OCI-LY1 (cell line): ENCODE measurements around the gene DNAJC25.

Experiments used
- H2AFZ ChIP-seq: fragments of 200-600 bp; sonication (generic), shearing (Covaris generic); 2 replicates; pipeline ENCODE4 v1.6.0; 2014; ENCODE audit warnings: antibody characterized with exemption, mild to moderate bottlenecking, low read length
- H3F3A ChIP-seq: fragments of 200-600 bp; sonication (generic), shearing (Covaris generic); 2 replicates; pipeline ENCODE4 v1.6.0; 2014; ENCODE audit warnings: mild to moderate bottlenecking, antibody characterized with exemption, low read length, moderate library complexity; ENCODE audit not compliant: insufficient read depth
- H3K27ac ChIP-seq: fragments of 200-600 bp; sonication (generic); 2 replicates; pipeline ENCODE4 v1.5.1; 2014; ENCODE audit warnings: low read length, mixed run types, mild to moderate bottlenecking, low read depth; ENCODE audit not compliant: poor library complexity, severe bottlenecking
- H3K27me3 ChIP-seq: fragments of 200-600 bp; sonication (generic); 2 replicates; pipeline ENCODE4 v1.6.0; 2014; ENCODE audit warnings: antibody characterized with exemption, mild to moderate bottlenecking, low read length, moderate library complexity; ENCODE audit not compliant: insufficient read depth
- H3K36me3 ChIP-seq: fragments of 200-600 bp; sonication (generic); 2 replicates; pipeline ENCODE4 v1.6.1; 2014; ENCODE audit warnings: mild to moderate bottlenecking, antibody characterized with exemption, low read length, moderate library complexity, mixed read lengths; ENCODE audit not compliant: insufficient read depth
- H3K4me1 ChIP-seq: fragments of 200-600 bp; sonication (generic); 2 replicates; pipeline ENCODE4 v1.5.1; 2014; ENCODE audit warnings: mild to moderate bottlenecking, low read length, moderate library complexity; ENCODE audit not compliant: insufficient read depth, severe bottlenecking
- H3K4me2 ChIP-seq: fragments of 200-600 bp; sonication (generic), shearing (Covaris generic); 2 replicates; pipeline ENCODE4 v1.6.1; 2014; ENCODE audit warnings: low read length
- H3K4me3 ChIP-seq: fragments of 200-600 bp; sonication (generic); 2 replicates; pipeline ENCODE4 v1.5.1; 2014; ENCODE audit warnings: low read length, low read depth, mild to moderate bottlenecking, mixed read lengths; ENCODE audit not compliant: poor library complexity, severe bottlenecking
- H3K79me2 ChIP-seq: fragments of 200-600 bp; shearing (Covaris generic); 2 replicates; pipeline ENCODE4 v1.6.1; 2016; ENCODE audit warnings: mixed run types, low read length, mixed read lengths; ENCODE audit not compliant: insufficient read depth
- H3K9ac ChIP-seq: fragments of 200-600 bp; sonication (generic), shearing (Covaris generic); 2 replicates; pipeline ENCODE4 v1.6.1; 2014; ENCODE audit warnings: mild to moderate bottlenecking, low read length, mixed read lengths
- H3K9me2 ChIP-seq: fragments of 200-600 bp; sonication (generic), shearing (Covaris generic); 2 replicates; pipeline ENCODE4 v1.6.1; 2014; ENCODE audit warnings: low read depth, mild to moderate bottlenecking, low read length, mixed read lengths
- H3K9me3 ChIP-seq: fragments of 200-600 bp; shearing (Covaris generic); 2 replicates; pipeline ENCODE4 v1.6.1; 2014; ENCODE audit warnings: low read length, mixed read lengths
- H4K20me1 ChIP-seq: fragments of 200-600 bp; sonication (generic), shearing (Covaris generic); 2 replicates; pipeline ENCODE4 v1.6.0; 2016; ENCODE audit warnings: mild to moderate bottlenecking, low read length; ENCODE audit not compliant: insufficient read depth
- CTCF ChIP-seq: fragments of 200-600 bp; sonication (generic), shearing (Covaris generic); IDR thresholded peaks from 2 replicates; pipeline ENCODE4 v1.5.1; 2017; ENCODE audit warnings: mild to moderate bottlenecking, antibody characterized with exemption, low read length, moderate library complexity, mixed read lengths
- EZH2 ChIP-seq: fragments of 200-600 bp; sonication (generic), shearing (Covaris generic); IDR thresholded peaks from 2 replicates; pipeline ENCODE4 v1.8.0; 2017; ENCODE audit warnings: borderline replicate concordance, mixed run types, mild to moderate bottlenecking, antibody characterized with exemption, low read length, moderate library complexity, mixed read lengths

The DNAJC25 gene

GRCh38 chr9:111633389-111633736 lies 2.2 kb downstream of the DNAJC25 start:
- H3K4me1 ChIP-seq, result peaks cover 29% of the 10 kb centered on the region
- no peak overlapping the region for H2AFZ ChIP-seq
- H3K27ac ChIP-seq, result no peak overlapping the region
- H3K36me3 ChIP-seq, result no peaks in the 10 kb centered on the region
- TF ChIP-seq CTCF (no peak), EZH2 (no peak)
- H3F3A ChIP-seq, result no peaks in the 10 kb centered on the region
- H3K4me2 ChIP-seq, result peak overlapping the region; percentile 92; the same call in 1 of the 2 replicates
- no peaks in the 10 kb centered on the region for H3K27me3 ChIP-seq
- H3K4me3 ChIP-seq, result no peak overlapping the region
- H3K9me3 ChIP-seq, result no peaks in the 10 kb centered on the region
- no peaks in the 10 kb centered on the region for H4K20me1 ChIP-seq
- no peaks in the 10 kb centered on the region for H3K9me2 ChIP-seq
- H3K9ac ChIP-seq, result no peak overlapping the region
- H3K79me2 ChIP-seq, result peaks cover 64% of the 10 kb centered on the region

- Histone ChIP-seq H3K79me2 (peaks cover 77% of the 10 kb centered on the region), H3K27me3 (no peaks in the 10 kb centered on the region), H3F3A (no peaks in the 10 kb centered on the region), H4K20me1 (no peaks in the 10 kb centered on the region), H3K4me3 (no peak overlapping the region), H3K9me2 (no peaks in the 10 kb centered on the region), H3K4me1 (peaks cover 29% of the 10 kb centered on the region), H3K36me3 (no peaks in the 10 kb centered on the region), H3K9me3 (no peaks in the 10 kb centered on the region), H3K9ac (no peak overlapping the region), H3K4me2 (no peak overlapping the region), H3K27ac (no peak overlapping the region), H2AFZ (no peak overlapping the region)
- TF ChIP-seq CTCF (no peak), EZH2 (no peak)
Measured at GRCh38 chr9:111634860-111635259, 3.7 kb downstream of the DNAJC25 start.

- H3F3A ChIP-seq, result no peaks in the 10 kb centered on the region
- no peaks in the 10 kb centered on the region for H3K27me3 ChIP-seq
- no peak overlapping the region for H3K4me2 ChIP-seq
- H3K79me2 ChIP-seq, result peaks cover 68% of the 10 kb centered on the region
- no peaks in the 10 kb centered on the region for H4K20me1 ChIP-seq
- no peak for TF ChIP-seq EZH2
- TF ChIP-seq CTCF, result no peak
- H3K36me3 ChIP-seq, result no peaks in the 10 kb centered on the region
- peaks cover 16% of the 10 kb centered on the region for H3K4me1 ChIP-seq
- no peak overlapping the region for H3K27ac ChIP-seq
- H3K9me2 ChIP-seq, result no peaks in the 10 kb centered on the region
- H3K4me3 ChIP-seq, result no peak overlapping the region
- H3K9ac ChIP-seq, result no peak overlapping the region
- no peaks in the 10 kb centered on the region for H3K9me3 ChIP-seq
- no peak overlapping the region for H2AFZ ChIP-seq
Measured at GRCh38 chr9:111637421-111637950, 6.4 kb downstream of the DNAJC25 start.
